Measurements from ENCODE around the gene COG4.

The COG4 gene

DNA sequence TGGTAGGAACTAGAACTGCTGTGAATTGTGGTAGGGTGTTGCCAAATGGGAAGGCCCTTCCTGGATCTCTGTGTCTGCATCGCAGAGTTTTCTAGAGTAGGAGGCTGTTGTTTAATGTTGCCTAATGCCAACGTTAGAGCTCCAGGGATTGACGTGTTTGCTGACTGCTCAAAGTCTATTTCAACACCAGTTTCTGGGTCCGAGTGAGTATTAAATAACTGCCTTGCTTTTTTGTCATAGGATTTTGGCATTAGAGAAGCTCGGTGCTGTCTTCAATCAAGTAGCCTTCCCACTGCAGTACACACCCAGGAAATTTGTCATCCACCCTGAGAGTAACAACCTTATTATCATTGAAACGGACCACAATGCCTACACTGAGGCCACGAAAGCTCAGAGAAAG lies 40.3 kb upstream of the COG4 start:
- TF ChIP-seq POLR2AphosphoS5 (IDR thresholded peaks at IDR 0.05; ENCODE audit: low read depth, low read length), result no peak
- TF ChIP-seq SIN3A (IDR thresholded peaks at IDR 0.05; ENCODE audit: borderline replicate concordance, insufficient read depth, low read length), result no peak
- TF ChIP-seq, protein P1, sequence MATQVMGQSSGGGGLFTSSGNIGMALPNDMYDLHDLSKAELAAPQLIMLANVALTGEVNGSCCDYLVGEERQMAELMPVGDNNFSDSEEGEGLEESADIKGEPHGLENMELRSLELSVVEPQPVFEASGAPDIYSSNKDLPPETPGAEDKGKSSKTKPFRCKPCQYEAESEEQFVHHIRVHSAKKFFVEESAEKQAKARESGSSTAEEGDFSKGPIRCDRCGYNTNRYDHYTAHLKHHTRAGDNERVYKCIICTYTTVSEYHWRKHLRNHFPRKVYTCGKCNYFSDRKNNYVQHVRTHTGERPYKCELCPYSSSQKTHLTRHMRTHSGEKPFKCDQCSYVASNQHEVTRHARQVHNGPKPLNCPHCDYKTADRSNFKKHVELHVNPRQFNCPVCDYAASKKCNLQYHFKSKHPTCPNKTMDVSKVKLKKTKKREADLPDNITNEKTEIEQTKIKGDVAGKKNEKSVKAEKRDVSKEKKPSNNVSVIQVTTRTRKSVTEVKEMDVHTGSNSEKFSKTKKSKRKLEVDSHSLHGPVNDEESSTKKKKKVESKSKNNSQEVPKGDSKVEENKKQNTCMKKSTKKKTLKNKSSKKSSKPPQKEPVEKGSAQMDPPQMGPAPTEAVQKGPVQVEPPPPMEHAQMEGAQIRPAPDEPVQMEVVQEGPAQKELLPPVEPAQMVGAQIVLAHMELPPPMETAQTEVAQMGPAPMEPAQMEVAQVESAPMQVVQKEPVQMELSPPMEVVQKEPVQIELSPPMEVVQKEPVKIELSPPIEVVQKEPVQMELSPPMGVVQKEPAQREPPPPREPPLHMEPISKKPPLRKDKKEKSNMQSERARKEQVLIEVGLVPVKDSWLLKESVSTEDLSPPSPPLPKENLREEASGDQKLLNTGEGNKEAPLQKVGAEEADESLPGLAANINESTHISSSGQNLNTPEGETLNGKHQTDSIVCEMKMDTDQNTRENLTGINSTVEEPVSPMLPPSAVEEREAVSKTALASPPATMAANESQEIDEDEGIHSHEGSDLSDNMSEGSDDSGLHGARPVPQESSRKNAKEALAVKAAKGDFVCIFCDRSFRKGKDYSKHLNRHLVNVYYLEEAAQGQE (IDR thresholded peaks at IDR 0.05; ENCODE audit: insufficient read depth in 1 of 2, low read depth in 2 of 2, low read length in 2 of 2), result no peak
- no peak for TF ChIP-seq TAF1 (IDR thresholded peaks at IDR 0.05; ENCODE audit: borderline replicate concordance, insufficient read depth, low read length)
- no peak for TF ChIP-seq FOXP2 (optimal IDR thresholded peaks at IDR 0.05; ENCODE audit: borderline replicate concordance, extremely low read depth, extremely low read length, insufficient read depth)

DNA sequence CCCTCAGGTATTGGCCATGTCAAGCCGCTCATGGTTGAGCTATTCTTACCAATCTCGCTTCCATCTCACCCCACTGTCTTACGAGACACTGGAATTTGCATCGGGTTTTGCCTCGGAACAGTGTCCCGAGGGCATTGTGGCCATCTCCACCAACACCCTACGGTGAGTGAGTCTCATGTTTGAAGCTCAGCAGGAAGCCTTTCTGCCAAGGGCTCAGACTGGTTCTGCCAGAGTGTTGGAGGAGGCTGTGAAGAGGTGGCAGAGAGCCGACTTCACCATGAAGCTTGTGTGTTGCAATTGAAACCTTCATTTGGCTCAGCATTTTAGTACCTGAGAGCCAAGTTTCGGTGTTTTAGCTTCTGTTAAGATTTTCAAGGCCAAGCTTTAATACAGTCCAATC lies 38.3 kb upstream of the COG4 start:
- TF ChIP-seq FOXP2 (optimal IDR thresholded peaks at IDR 0.05; ENCODE audit: borderline replicate concordance, extremely low read depth, extremely low read length, insufficient read depth) (no peak), POLR2AphosphoS5 (IDR thresholded peaks at IDR 0.05; ENCODE audit: low read depth, low read length) (no peak), SIN3A (IDR thresholded peaks at IDR 0.05; ENCODE audit: borderline replicate concordance, insufficient read depth, low read length) (no peak), TAF1 (IDR thresholded peaks at IDR 0.05; ENCODE audit: borderline replicate concordance, insufficient read depth, low read length) (no peak)
- TF ChIP-seq, protein P1 (IDR thresholded peaks at IDR 0.05; ENCODE audit: insufficient read depth in 1 of 2, low read depth in 2 of 2, low read length in 2 of 2), result no peak

DNA sequence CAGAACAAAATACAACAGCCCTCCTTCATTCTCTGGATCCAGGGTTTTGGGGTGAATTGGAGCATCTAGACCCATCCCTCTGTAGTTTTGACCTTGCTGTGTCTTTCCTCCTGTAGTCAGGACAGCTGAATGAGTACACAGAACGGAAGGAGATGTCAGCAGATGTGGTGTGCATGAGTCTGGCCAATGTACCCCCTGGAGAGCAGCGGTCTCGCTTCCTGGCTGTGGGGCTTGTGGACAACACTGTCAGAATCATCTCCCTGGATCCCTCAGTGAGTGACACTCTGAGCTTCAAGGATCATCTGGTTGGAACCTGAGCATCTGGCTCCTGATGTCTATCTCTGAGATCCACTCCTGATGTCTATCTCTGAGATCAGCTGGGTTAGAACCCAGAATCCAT lies 32.7 kb upstream of the COG4 start:
- TF ChIP-seq, protein P1 (IDR thresholded peaks at IDR 0.05; ENCODE audit: insufficient read depth in 1 of 2, low read depth in 2 of 2, low read length in 2 of 2), result no peak
- TF ChIP-seq POLR2AphosphoS5 (IDR thresholded peaks at IDR 0.05; ENCODE audit: low read depth, low read length) (no peak), FOXP2 (optimal IDR thresholded peaks at IDR 0.05; ENCODE audit: borderline replicate concordance, extremely low read depth, extremely low read length, insufficient read depth) (no peak), TAF1 (IDR thresholded peaks at IDR 0.05; ENCODE audit: borderline replicate concordance, insufficient read depth, low read length) (no peak), SIN3A (IDR thresholded peaks at IDR 0.05; ENCODE audit: borderline replicate concordance, insufficient read depth, low read length) (no peak)

DNA sequence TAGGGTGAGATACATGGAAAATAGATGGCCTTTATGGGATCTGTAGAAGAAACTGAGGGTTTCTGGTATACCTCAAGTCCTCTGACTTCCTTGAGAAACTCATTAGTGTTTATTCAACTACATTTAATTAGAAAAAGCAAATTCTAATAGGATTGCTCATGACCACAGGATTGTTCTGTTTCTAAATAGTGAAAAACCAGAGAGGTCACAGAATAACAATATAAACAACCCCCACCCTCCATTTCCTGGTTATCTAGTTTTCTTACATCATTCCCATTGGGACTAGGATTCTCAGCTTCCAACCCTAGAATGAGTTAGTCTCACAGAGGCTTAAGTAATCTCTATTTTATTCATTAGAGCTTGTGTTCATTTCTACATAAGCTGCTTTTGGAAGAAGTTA lies 30.3 kb upstream of the COG4 start:
- TF ChIP-seq TAF1 (IDR thresholded peaks at IDR 0.05; ENCODE audit: borderline replicate concordance, insufficient read depth, low read length) (no peak), FOXP2 (optimal IDR thresholded peaks at IDR 0.05; ENCODE audit: borderline replicate concordance, extremely low read depth, extremely low read length, insufficient read depth) (no peak), POLR2AphosphoS5 (IDR thresholded peaks at IDR 0.05; ENCODE audit: low read depth, low read length) (no peak), SIN3A (IDR thresholded peaks at IDR 0.05; ENCODE audit: borderline replicate concordance, insufficient read depth, low read length) (no peak)
- TF ChIP-seq, protein P1 (IDR thresholded peaks at IDR 0.05; ENCODE audit: insufficient read depth in 1 of 2, low read depth in 2 of 2, low read length in 2 of 2), result no peak

DNA sequence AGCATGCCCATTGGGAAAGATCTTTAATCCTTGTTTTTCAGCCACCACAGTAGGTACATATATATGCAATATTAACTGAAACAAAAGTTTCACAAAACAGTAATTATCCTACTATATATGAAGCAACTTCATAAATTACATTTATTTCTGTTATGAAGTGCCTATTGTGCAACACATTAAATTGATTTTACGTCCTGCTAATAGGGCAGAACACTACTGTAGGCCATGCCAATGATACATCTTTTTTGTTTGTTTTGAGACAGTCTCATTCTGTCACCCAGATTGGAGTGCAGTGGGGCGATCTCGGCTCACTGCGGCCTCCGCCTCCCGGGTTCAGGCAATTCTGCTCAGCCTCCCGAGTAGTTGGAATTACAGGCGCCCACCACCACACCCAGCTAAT lies 29.3 kb upstream of the COG4 start:
- no peak for TF ChIP-seq SIN3A (IDR thresholded peaks at IDR 0.05; ENCODE audit: borderline replicate concordance, insufficient read depth, low read length)
- TF ChIP-seq POLR2AphosphoS5 (IDR thresholded peaks at IDR 0.05; ENCODE audit: low read depth, low read length), result no peak
- TF ChIP-seq, protein P1 (IDR thresholded peaks at IDR 0.05; ENCODE audit: insufficient read depth in 1 of 2, low read depth in 2 of 2, low read length in 2 of 2), result no peak
- no peak for TF ChIP-seq FOXP2 (optimal IDR thresholded peaks at IDR 0.05; ENCODE audit: borderline replicate concordance, extremely low read depth, extremely low read length, insufficient read depth)
- no peak for TF ChIP-seq TAF1 (IDR thresholded peaks at IDR 0.05; ENCODE audit: borderline replicate concordance, insufficient read depth, low read length)
